Activated CD4-positive, CD25-positive, alpha-beta regulatory T cell treated with anti-CD3 and anti-CD28 coated beads, Interleukin-2, amount 50 U/mL, for 16 hours (primary cell): ENCODE data around the gene ELP2.

Source experiments
- DNase-seq: peaks from one replicate; pipeline ENCODE4 v3.0.0-alpha.2; 2020; ENCODE audit warnings: low read depth, low spot score

The ELP2 gene

DNA sequence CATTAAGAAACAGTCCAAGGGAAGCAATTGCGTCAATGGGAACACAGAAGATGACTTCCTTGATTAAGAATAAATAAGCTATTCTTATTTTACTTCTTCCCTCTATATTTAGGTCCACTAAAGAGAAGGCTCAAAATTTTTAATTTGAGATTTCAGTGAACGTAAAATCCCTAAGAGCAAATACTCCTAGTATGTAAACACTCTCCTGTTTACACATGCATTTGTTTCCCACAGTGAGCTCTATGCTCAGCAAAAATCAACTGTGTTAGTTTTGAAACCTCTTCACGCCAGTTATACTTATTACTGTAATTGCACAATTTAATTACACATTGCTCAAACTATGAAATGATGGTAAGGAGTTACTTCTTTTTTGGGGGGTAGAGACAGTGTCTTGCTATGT is 9.4 kb upstream of the ELP2 start:
- no peak for DNase-seq

DNA sequence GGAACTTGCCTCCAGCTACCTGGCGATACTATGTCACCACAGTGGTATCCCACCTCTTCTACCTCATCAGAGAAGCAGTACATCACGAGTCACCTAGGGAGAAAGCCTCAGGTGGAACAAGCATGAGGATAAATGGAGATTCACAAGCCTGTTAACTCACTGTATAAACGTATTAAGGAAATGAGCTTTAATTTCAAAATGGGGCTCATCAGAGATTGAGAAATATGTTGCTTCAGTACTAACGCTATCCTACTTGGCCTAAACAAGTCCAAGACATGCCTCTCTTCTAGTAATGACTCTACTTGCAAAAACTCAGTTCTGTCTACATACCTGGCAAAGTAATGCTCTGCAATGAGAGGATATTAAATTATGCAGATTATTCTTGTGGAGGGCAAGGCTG is 4.9 kb upstream of the ELP2 start:
- DNase-seq, result no peak

DNA sequence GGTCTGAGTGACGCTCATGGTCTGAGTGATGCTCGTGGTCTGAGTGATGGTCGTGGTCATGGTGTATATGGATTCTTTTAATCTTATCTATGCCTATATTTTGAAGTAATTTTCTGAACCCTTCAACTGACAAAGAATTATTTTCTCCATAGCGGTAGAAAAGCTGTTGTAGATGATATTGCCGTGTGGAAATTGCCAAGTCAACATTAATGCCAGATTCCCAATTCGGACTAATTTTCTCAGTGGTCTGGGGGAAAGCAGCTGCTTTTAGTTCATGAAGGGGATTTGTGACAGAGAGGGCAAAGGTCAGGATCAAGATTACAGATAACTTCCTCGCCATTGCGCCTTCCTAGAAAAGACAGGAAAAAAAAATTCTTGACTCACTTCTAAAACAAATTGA is 3.0 kb upstream of the ELP2 start:
- DNase-seq, result no peak

DNA sequence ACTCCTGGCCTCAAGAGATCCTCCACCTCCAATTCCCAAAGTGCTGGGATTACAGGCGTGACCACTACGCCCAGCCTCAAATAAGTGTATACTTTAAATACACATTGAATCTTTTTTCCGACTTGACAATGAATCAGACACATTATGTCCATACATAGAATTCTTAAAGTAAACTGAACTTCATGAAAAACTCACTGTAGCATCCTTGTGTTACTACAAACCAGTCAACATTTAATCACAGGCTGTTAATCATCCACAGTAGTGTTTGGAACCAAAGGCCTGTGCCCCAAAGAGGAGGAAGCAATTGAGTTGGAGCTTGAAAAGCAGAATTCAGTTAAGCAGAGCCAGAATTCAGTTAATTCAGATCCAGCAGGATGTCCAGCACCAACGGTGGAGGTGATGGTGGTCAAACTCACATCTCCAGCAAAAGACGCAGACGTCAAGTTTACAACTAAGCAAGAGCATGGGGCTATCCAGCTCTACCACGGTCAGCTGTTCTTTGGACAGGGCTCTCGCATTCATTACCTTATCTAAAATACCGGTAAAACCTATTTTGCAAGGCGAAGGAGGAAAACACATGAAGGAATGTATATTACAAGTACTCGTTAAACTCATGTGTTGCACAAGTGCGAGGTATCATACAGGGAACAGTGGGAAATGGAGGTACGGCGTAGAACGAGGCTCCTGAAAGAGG is 1.7 kb upstream of the ELP2 start:
- no peak for DNase-seq

DNA sequence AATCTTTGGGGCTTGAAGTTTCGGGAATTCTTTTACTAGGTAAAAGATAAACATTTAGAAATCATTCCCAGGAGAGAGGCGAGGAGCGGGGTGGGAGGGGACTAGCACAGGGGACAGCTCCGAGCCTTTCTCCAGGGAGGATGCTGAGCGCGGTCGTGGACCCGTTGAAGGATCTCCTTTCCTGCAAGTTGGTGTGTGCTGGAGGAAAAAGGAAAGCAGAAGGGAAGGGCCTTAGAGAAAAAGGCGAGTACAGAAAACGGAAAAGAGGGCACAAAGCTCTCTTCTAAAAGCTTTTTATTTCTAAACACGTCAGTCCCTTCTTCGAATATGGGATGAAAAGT is 1.2 kb upstream of the ELP2 start:
- no peak for DNase-seq

DNA sequence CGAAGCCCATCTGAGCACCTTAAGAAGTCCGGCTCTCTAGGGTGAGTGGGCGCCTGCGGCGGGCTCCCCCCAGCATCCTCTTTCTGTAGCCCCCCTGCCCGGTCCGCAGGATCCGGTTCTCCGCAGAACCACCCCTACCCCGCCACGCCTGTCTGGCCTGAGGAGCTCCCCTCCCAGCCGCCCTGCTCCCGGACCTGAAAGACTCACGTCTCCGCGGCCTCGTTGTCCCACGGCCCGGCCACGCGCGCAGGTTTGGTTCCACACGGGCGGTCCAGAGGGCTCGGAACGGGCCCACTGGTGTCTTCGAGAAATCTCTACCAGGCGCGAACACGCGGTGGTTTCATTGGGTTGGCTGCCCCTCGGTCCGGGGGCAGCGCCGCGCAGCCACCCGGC is 796 bp upstream of the ELP2 start:
- DNase-seq, result no peak

DNA sequence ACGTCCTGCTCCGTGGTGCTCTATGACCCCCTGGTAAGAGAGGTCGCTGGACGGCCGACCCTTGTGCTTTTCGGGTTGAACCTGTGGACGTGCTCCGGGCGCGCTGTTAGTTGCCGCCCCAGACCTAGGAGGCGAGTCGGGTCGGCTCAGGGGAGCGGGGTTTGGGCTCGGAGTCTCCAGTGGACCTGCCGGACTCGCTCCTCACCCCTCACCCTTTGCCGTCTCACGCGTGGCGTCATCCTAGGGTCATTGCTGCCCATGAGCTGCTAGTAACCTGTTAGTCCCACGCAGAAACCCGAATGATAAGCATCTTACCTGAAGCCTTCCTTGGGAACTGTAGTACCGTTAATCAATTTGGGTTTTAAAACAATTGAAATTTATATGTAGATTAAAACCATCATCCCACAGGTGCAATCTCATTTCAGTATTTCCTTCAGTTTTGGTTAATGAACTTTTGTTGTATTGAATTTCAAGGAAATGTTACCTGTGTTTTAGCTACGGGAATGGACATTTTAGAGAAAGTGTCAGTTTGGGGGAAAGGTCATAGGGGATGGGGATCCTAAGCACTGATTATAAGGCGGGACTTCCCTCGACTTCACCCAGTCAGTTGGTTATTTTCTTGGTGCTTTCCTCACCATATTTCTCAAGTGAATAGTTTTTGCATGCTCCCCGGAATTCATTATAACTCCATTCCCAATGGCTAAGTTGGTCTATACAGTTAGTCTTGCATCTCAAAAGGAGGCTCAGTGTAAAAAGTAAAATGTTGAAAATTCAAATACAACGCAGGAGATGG is 536 bp downstream of the ELP2 start:
- no peak for DNase-seq

DNA sequence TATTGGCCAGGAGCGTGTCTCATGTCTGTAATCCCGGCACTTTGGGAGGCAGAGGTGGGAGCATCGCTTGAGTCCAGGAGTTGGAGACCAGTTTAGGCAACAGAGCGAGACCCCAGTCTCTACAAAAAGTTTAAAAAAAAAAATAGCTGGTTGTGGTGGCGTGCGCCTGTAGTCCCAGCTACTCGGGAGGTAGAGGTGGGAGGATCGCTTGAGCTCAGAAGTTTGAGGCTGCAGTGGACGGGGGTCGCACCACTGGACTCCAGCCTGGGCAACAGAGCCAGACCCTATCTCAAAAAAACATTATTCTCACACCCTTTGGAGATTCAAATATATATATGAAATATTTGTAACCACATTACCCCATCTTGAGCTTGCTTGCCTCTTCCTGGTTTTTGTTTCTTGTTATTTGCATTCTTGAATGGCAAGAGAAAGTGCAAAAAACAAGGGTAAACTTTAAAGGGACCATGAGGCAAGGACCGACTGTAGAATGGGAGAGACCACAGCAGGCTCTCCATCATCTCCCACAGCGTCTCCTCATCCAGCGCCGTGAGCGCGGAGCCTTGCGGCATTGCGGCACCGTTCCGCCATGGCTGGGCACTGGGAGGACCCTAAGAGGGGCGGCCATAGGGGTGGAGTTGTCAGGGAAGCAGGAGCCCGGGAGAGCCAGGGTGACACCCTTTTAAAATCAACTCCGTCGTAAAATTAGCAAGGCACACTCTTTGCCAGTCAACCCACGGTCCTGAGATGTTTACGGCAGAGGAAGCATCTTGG is 1.4 kb downstream of the ELP2 start:
- DNase-seq, result no peak

DNA sequence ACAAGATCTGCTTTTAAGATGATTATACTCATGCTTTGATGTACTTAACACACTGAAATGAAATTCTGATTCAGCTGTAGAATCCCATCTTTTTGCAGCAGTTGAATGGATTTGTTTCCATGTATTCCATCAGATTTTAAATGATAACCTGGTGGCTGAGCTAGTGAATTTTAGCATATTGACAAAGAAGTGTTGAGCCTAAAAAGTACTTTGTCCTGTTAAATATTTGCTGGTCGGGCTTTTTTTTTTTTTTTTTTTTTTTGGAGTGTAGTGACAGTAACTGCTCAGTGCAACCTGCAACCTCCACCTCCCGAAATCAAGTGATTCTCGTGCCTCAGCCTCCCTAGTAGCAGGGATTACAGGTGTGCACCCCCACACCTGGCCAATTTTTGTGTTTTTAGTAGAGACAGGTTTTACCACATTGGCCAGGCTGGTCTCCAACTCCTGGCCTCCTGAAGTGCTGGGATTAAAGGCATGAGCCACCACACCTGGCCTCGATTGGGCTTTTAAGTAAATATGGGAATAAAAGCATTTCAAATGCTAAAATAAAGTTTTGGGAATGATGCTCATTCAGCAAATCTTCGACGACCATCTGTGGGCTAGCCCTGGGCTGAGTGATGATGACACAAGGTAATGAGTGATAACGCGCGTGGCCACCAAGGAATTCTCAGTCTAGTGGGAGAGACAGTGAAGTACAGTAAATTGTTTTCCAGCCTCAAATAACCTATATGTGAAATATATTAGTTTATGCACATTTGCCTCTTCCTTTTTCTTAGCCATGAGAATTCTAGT is 2.2 kb downstream of the ELP2 start:
- no peak for DNase-seq

DNA sequence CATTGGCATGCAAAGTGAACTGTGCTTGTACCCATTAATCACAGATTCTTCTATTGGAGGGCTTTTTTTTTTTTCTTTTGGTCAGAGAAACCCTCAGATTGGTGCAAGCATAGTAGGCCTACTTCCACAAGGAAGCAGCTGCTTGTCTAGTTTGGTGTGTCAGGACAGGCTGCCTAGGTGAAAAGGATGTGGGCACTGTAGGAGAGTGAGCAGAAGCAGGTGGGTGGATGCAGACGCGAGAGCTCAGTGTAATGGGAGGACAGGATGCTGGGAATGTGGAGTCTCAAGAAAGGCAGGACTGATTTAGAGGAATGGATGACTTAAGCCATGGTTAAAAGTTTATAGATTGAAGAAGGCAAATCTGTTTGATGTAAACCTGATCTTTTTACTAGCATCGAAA is 3.1 kb downstream of the ELP2 start:
- DNase-seq, result no peak

DNA sequence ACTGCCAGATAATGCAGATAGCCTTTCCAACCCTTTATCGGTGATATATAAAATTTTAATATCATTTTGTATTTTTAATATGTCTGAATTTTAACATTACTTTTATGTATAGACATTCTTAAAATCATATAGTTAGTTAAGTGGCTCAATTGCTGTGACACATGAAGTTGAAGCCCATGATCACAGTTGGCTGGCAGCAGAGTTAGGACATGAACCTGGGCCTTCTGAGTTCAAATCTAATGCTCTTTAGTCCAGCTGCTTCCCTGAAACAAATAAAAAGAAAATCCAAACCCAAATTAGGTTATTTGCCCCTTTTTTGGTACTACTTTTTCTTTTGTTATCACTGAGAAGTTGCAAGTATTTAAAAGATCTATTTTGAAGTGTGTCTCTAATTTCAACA is 5.6 kb downstream of the ELP2 start:
- no peak for DNase-seq

DNA sequence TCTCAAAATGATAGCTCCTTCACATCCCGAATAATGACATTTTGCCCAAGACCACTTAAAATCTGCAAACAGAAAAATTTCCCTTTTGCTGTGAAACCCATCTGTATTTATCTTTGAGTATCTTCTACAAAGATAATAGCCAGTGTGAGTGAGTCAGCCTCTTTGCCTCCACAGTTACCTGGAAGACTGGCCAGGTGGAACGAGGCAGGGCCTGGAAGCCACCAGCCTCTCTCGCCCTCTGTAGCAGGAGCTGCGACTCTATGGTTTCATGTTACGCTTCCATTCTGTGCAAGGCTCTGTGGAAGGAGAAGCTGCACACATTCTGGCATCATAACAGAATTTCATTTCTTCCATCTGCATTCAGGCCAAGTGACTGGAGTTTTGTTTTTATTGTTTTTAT is 9.5 kb downstream of the ELP2 start:
- no peak for DNase-seq

DNA sequence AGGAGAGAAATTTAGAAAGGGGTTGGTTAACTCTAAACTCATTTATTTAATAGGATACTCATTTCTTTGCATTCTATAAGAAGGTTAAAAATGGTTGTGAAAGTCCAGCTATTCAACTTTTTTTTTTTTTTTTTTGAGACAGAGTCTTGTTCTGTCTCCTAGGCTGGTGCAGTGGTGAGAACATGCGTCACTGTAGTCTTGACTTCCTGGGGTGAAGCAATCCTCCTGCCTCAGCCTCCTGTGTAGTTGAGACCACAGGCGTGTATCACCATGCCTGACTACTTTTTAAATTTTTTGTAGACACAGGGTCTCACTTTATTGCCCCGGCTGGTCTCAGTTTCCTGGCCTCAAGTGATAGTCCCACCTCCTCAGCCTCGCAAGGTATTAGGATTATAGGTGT is 11.9 kb downstream of the ELP2 start:
- DNase-seq, result no peak

DNA sequence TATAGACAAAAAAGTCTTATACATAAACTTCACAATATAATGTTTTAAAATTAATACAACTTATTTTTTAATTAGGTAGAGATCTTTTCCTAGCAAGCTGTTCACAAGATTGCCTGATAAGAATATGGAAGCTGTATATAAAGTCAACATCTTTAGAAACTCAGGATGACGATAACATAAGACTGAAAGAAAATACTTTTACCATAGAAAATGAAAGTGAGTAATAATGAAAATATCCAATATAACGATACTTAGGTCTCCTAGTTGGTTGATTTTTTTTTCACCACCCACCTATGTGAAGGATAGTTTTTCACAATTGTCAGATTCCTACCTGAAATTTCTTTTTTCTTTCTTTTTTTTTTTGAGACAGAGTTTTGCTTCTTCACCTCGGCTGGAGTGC is 13.1 kb downstream of the ELP2 start:
- DNase-seq, result no peak

DNA sequence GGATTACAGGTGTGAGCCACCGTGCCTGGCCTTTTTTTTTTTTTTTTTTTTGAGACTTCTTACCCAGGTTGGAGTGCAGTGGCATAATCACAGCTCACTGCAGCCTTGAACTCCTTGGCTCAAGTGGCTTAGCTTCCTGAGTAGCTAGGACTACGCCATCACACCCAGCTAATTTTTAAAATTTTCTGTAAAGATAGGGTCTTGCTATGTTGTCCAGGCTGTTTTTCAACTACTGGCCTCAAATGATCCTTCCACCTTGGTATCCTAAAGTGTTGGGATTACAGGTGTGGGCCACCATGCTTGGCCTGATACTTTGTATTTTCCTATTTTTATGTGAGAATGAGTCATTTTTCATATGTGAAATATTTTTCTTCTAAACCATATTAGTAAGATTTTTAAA is 13.7 kb downstream of the ELP2 start:
- DNase-seq, result no peak

DNA sequence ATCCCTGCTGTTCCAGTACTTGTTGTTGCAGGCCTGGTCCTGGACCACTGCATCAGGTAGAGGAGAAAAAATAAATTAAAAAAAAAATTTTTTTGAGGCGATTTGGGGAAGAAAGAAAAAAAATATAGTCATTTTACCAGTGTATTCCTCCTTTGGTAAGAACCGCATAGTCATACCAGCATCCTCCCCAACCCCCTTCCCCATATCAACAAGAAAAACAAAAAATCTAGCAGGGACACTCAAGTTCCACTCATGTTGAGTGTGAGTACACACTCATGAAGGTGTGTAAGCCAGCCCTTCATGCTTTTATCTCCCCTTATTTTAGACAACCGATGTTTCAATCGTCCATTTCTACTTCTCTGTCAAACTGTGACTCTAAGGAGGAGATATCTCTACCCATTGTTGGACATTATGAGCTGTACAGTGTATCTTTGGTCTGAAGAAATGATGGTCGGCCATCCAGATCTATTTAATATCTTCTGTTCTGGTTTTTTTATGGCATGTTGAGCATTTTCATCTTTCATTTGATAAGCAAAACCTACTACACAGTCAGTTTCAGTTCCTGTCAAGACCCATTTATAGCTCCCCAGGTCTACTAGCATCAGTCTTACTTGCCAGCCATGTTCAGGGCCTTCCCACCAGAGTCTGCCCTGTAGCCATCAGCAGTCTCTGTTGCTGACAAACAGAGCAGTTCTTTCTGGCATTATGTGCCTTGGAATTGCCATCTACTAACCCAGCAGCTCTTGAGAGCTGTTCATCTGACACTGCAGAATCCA is 20.0 kb downstream of the ELP2 start:
- DNase-seq, result no peak

DNA sequence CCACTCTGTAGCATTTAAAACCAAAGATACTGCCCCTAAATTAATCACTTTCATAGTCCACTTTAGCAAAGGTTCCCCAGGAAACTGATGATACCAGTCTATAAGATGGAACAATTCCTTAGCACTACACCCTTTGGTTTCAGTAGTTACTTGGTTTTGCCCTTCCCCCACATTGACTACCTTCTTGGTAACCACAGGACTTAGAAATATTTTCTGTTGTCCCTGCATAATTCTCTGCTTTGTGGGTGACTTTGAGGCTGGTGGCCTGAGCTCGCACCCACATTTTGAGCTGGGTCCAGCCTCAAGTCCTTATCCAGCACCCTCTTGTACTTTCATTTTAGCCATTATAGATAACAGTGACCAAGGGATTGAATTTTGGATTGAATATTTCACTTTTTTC is 23.1 kb downstream of the ELP2 start:
- DNase-seq, result no peak

DNA sequence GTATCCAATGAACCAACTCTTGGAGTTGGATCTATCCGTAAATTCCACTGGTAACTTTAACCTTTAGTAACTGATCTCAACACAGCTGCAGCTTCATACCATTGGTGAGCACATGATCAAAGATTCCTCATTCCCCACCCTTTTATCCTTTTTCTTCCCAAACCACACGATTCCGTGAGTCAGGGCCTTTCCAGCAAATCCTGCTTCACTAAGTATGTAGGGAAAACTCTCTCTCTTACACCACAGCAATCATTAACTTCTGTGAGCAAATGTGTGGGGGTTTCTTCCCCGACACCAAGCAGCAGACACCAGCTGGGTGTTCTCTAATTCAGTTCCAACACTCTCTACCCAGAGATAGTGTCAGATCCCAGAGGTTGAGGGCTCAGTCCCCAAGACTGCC is 23.5 kb downstream of the ELP2 start:
- no peak for DNase-seq

DNA sequence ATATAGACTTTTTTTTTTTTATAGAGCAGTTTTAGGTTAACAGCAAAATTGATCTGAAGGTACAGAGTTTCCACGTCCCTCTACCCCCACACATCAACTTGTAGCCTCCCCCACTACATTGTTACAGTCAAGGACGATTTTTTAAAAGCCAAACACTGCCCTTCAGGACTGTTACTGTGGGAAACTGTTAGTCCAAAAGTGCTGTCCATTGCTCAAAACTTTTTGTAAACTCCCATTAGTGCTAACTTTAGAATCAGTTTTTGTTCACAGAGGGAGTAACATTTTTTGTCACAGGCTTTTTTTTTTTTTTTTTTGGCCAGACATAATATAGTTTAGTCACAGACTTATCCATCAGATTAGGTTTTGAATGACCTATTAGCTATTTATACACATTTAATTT is 24.1 kb downstream of the ELP2 start:
- no peak for DNase-seq

DNA sequence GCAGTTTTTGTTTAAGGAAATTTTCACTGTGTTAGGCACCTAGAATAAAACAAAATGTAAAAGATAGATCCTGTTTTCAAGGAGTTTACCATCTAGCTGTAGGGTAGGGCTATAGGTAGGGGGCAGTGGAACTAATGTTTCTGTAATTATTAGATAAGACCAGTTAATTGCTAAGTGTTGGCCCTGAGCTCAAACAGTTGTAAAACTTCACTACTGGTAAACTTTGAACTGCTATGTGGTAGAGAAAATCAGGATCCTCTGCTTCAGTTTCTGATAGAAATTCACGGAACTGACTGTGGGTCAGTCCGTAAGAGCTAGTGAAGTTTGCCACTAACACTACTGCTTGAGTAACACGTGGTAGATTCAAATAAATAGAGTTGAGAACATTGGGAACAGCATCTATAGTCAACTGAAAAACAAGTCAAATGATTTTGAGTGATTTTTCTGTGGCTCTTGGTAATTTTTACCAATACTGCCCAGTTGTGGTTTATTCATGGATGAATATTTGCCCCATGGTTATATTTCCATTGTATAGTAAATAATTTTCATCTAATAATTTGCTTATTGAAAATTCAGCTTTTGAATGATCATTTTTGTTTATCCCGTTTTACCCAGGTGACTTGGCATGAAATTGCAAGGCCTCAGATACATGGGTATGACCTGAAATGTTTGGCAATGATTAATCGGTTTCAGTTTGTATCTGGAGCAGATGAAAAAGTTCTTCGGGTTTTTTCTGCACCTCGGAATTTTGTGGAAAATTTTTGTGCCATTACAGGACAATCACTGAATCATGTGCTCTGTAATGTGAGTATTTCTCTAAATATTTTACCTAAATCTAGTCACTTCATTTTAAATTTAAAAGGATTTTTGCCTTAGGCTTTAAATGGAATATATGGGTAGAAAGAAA is 26.4 kb downstream of the ELP2 start:
- DNase-seq, result no peak
